Activated T-cell treated with anti-CD3 and anti-CD28 coated beads, Interleukin-2, amount 50 U/mL, for 4 hours (primary cell): ENCODE measurements around the gene ELAC2. TPM values are rescaled to one million over a fixed set of nuclear protein-coding genes. Genes with fewer than 3 reads are reported as not detected.
A peak's percentile ranks its signal among the peaks of the same experiment; 100 is the strongest.
"Not testable (repeated sequence)": the region's sequence is repeated elsewhere in the genome, so short reads cannot be mapped to it uniquely, and the experiment has no call there.

Experiments
- ATAC-seq, 2 donors: fragments of 200-7000 bp; cut with Tn5 transposase; one replicate each; pipeline ENCODE4 v1.10.0; 2021
- DNase-seq: peaks from one replicate; pipeline ENCODE4 v3.0.0-alpha.2; 2020
- H3K27me3 Mint-ChIP-seq: one replicate; pipeline ENCODE4 v1.8.0; 2021; ENCODE audit warnings: low read depth, mixed read lengths
- H3K36me3 Mint-ChIP-seq: one replicate; pipeline ENCODE4 v1.8.0; 2022; ENCODE audit warnings: mixed read lengths; ENCODE audit not compliant: insufficient read depth
- H3K4me1 Mint-ChIP-seq: one replicate; pipeline ENCODE4 v1.8.0; 2021; ENCODE audit warnings: low read depth, mixed read lengths
- H3K4me3 Mint-ChIP-seq: one replicate; pipeline ENCODE4 v1.8.0; 2021; ENCODE audit warnings: mild to moderate bottlenecking, moderate library complexity, mixed read lengths
- H3K9me3 Mint-ChIP-seq: one replicate; pipeline ENCODE4 v1.8.0; 2021; ENCODE audit warnings: mixed read lengths
- total RNA-seq, 3 donors: library from RNA; stranded (reverse); gene quantifications; one replicate each; pipeline ENCODE4 v1.2.1, GENCODE V29; 2021

Gene ELAC2
- total RNA-seq, 3 donors from 2014 or later, result 116 to 125 (median 118) TPM

DNA sequence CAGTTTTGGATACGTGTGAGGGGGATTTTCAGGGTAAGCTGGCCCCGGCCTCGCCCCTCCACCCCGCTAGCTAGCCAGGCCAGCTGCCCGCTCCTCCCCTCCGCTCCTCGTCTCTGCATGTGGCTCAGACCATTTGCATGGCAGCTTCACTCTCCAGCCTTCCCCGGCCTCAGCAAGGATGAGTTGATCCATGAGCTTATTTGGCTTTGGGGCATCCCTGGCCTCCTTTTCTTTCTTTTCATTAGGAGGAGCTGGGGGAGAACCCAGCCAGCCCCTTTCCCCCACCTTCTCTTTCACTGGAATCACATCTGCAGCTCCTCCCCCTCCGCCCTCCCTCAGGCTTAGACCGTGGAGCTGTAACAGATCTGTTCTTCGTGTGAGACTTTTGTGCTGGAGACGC lies 30.7 kb downstream of the ELAC2 start:
- no peak for DNase-seq
- no peak for ATAC-seq
- no peak overlapping the region for H3K4me3 Mint-ChIP-seq

DNA sequence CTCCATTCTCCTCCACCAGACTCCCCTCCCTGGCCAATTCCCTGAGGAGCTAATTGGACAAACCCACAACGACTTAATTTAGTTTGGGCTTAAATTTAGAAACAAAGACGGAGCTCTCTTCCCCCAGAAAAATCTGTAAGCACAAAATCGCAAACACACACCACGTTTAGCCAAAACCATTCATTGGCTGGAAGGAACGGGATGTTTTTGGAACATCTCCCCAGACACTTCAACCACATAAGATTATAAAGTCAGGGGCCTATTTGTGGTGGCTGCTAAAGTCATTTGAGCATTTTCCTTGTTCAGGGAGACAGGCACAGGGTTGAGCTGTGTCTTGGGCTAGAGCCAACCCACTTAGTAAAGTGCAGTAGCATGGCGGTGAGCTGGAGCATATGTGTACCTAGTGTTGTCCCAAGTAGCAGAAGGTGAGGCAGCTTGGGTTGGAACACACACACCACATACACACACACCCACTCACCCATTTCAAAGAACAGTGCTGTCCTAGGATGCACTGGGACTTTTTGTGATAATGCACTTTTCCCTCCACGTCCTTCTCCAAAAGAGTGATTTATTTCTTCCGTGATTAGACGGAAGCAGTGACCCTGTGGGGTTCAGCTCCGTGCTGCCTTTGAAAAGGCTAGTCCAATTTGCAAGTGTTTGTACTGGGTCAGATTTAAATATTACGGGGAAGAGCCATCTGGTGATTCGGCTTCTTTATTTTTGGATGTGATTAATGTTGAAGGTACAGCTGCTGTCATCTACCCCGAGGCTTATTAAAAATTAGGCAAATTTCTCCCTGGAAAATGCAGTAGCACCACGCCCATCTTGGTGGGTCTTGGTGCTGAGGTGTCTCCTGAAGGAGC lies 32.2 kb downstream of the ELAC2 start:
- DNase-seq, result no peak
- Mint-ChIP-seq H3K9me3 (no peaks in the 10 kb centered on the region), H3K27me3 (no peaks in the 10 kb centered on the region), H3K4me3 (no peak overlapping the region), H3K4me1 (peaks cover 6% of the 10 kb centered on the region), H3K36me3 (peaks cover 9% of the 10 kb centered on the region)
- no peak for ATAC-seq

More for the DNA sequence above, 30.7 kb downstream of the ELAC2 start:
- H3K4me1 Mint-ChIP-seq, result peaks cover 5% of the 10 kb centered on the region
- no peaks in the 10 kb centered on the region for H3K9me3 Mint-ChIP-seq
- peaks cover 21% of the 10 kb centered on the region for H3K36me3 Mint-ChIP-seq
- no peaks in the 10 kb centered on the region for H3K27me3 Mint-ChIP-seq

DNA sequence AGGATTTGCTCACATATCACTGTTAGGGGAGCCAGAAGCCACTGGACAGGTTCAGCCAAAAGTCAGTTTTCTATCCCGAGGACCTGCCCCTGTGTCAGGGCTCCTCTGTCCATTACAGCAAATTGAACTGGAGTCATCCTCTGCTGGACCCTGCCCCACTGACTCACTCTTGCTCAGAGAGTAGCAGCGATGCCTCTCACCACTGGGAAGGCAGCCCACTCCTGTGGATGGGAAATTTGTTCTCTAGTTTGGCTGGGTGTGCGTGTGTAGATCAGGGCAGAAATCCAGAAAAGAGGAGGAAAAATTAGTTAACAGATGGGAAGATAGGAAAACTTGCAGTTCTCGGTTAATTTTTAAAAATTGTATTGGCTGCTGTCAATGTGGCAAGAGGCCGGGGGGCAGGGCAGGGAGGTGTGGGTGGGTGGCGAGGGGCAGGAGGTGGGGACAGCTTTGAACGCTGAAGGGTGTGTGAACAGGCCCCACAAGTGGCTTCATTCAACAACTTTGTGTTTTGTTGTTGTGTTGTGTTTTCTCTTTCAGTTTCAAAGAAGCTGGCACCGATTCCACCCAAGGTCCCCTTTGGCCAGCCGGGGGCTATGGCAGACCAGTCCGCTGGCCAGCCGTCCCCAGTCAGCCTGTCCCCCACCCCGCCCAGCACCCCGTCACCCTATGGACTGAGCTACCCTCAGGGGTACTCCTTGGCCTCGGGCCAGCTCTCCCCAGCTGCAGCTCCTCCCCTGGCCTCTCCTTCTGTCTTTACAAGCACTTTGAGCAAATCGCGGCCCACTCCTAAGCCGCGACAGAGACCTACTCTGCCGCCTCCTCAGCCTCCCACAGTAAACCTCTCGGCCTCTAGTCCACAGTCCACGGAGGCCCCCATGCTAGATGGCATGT lies 33.6 kb downstream of the ELAC2 start:
- Mint-ChIP-seq H3K4me1 (peaks cover 6% of the 10 kb centered on the region), H3K27me3 (no peaks in the 10 kb centered on the region), H3K4me3 (no peak overlapping the region), H3K9me3 (no peaks in the 10 kb centered on the region), H3K36me3 (no peaks in the 10 kb centered on the region)
- no peak for ATAC-seq
- DNase-seq, result no peak

- H3K27me3 Mint-ChIP-seq, result peaks cover 8% of the 10 kb centered on the region
- ATAC-seq (no peak), DNase-seq (no peak)
- no peaks in the 10 kb centered on the region for H3K36me3 Mint-ChIP-seq
- H3K4me3 Mint-ChIP-seq, result no peak overlapping the region
- no peaks in the 10 kb centered on the region for H3K9me3 Mint-ChIP-seq
- peaks cover 6% of the 10 kb centered on the region for H3K4me1 Mint-ChIP-seq
These were observed 35.6 kb downstream of the ELAC2 start for GRCh38 chr17:12982224-12982623.

- Mint-ChIP-seq H3K4me3 (no peak overlapping the region), H3K27me3 (peaks cover 25% of the 10 kb centered on the region), H3K9me3 (no peaks in the 10 kb centered on the region), H3K4me1 (peaks cover 6% of the 10 kb centered on the region), H3K36me3 (no peaks in the 10 kb centered on the region)
- DNase-seq, result no peak
- ATAC-seq, result no peak
These were observed 37.9 kb downstream of the ELAC2 start for GRCh38 chr17:12979826-12980500.

DNA sequence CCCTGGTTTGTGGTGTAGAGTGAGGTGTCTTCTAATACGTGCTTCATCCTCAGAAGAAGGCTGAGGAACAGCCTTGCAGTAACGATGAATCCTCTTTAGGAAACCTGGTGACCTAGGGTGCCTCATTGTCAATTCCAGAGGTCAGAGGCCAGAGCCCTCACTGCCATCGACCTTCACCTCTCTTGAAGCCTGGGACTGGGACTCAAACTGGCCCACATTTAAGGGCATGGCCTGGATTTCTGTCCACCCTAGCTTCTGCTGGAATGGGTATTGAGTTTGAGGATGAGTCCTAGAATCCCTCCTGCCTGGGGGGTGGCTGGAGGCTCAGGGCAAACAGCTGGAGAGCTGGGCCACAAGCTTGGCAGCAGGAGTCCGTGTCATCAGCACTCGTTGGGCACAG lies 38.6 kb downstream of the ELAC2 start:
- Mint-ChIP-seq H3K4me1 (peaks cover 9% of the 10 kb centered on the region), H3K27me3 (peaks cover 29% of the 10 kb centered on the region), H3K36me3 (no peaks in the 10 kb centered on the region), H3K9me3 (no peaks in the 10 kb centered on the region), H3K4me3 (no peak overlapping the region)
- no peak for ATAC-seq
- no peak for DNase-seq

DNA sequence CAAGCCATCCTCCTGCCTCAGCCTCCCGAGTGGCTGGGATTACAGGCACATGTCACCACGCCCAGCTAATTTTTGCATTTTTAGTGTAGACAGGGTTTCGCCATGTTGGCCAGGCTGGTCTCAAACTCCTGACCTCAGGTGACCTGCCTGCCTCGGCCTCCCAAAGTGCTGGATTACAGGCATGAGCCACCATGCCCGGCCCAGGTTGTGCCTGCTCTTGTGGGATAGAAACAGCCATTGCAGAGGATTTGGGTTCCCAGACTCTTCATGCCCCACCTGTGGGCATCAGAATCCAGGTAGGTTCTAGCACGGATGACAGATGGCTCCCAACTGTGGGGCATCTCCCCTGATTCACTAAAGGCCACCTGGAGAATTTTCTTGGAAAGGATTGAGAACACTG lies 39.0 kb downstream of the ELAC2 start:
- H3K4me1 Mint-ChIP-seq, DNase-seq: not testable (repeated sequence)

DNA sequence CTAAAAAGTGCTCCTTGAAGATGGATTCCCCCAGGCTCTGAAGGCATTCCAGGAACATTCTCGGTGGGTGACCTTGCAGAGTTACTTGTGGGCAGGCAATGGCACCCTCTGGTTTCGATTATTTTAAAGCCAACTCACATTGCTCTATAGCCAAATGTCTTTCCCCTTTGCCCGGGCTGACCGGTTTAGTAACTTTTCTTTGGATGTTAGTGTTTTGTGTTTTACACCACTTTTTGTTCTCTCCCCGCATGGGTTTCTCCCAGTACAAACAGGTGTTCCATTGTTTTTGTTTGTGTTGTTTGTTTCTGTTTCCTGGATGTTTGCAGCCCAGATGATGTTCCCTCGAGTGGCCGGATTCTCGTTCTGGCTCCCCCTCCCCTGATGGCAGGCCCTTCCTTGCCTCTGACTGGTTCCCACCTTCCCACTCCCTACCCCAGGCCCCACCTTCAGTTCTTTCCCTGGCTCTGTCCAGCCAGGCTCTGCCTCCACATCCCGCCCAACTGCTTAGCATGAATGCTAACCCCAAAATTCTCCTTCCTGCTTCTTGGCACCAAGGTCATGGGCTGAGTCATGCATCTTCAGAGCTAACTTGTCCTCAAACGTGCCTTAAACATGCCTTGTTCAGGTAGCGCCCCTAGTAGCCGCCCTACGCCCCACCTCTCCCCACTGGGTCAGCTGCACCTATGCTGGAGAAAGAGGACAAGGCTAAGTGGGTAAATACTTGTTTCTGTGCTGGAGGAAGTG lies 40.6 kb downstream of the ELAC2 start:
- Mint-ChIP-seq H3K27me3 (peaks cover 39% of the 10 kb centered on the region), H3K4me3 (no peak overlapping the region), H3K9me3 (no peaks in the 10 kb centered on the region), H3K4me1 (peaks cover 5% of the 10 kb centered on the region), H3K36me3 (no peaks in the 10 kb centered on the region)
- DNase-seq (no peak), ATAC-seq (no peak)

More for the DNA sequence above, 39.0 kb downstream of the ELAC2 start:
- not testable (repeated sequence) for ATAC-seq, H3K9me3 Mint-ChIP-seq, H3K36me3 Mint-ChIP-seq, H3K4me3 Mint-ChIP-seq
- H3K27me3 Mint-ChIP-seq, result peaks cover 31% of the 10 kb centered on the region

DNA sequence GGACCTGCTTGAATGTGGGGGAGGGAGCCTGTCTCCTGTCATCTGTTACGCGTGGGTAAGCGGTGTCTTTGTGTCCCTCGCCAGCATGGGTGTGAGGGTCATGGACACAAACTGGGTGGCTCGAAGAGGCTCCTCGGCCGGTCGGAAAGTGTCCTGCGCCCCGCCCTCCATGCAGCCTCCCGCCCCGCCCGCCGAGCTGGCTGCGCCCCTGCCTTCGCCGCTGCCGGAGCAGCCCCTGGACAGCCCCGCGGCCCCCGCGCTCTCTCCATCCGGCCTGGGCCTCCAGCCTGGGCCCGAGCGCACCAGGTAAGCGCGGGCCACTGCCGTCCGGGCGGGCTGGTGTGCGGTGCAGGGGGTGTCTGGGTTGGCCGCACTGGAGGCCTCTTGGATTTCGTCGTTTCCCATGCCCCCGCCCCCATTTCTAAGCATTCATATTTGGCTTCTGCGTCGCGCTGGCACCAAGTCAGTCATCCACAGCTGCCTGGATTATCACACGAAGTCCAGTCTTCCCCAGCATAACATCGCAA lies 43.8 kb downstream of the ELAC2 start:
- no peaks in the 10 kb centered on the region for H3K9me3 Mint-ChIP-seq
- no peak overlapping the region for H3K4me3 Mint-ChIP-seq
- H3K27me3 Mint-ChIP-seq, result peaks cover 47% of the 10 kb centered on the region
- H3K36me3 Mint-ChIP-seq, result no peaks in the 10 kb centered on the region
- DNase-seq (no peak), ATAC-seq (peak; percentile 18 to 46)
- peaks cover 3% of the 10 kb centered on the region for H3K4me1 Mint-ChIP-seq

- no peak overlapping the region for H3K4me3 Mint-ChIP-seq
- no peaks in the 10 kb centered on the region for H3K36me3 Mint-ChIP-seq
- DNase-seq (no peak), ATAC-seq (peak; percentile 25 to 34)
- H3K9me3 Mint-ChIP-seq, result no peaks in the 10 kb centered on the region
- peaks cover 47% of the 10 kb centered on the region for H3K27me3 Mint-ChIP-seq
- H3K4me1 Mint-ChIP-seq, result peaks cover 3% of the 10 kb centered on the region
These were observed 44.3 kb downstream of the ELAC2 start for GRCh38 chr17:12973496-12974004.

GRCh38 chr17:12967962-12968361 lies 49.9 kb downstream of the ELAC2 start:
- ATAC-seq, result no peak
- no peak for DNase-seq
- Mint-ChIP-seq H3K9me3 (no peaks in the 10 kb centered on the region), H3K27me3 (peaks cover 9% of the 10 kb centered on the region), H3K4me3 (no peak overlapping the region), H3K36me3 (no peaks in the 10 kb centered on the region), H3K4me1 (no peaks in the 10 kb centered on the region)

GRCh38 chr17:12966413-12966812 lies 51.4 kb downstream of the ELAC2 start:
- DNase-seq (no peak), ATAC-seq (no peak)
- Mint-ChIP-seq H3K27me3 (peaks cover under 1% of the 10 kb centered on the region), H3K4me1 (no peaks in the 10 kb centered on the region), H3K36me3 (no peaks in the 10 kb centered on the region), H3K9me3 (no peaks in the 10 kb centered on the region), H3K4me3 (no peak overlapping the region)

DNA sequence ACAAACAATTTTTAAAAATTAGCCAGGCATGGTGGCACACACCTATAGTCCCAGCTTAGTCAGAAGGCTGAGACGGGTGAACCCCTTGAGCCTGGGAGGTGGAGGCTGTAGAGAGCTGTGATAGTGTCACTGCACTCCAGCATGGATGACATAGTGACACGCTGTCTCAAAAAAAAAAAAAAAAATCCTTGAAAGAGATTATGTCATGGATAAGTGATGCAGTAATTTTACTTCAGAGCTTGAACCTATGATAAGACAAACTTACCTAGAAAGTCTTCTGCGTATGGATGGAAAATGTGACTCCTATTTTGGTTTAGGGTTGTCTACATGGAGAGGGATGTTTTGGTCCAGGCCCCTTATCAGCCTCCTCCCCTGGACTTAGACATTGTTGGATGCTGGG lies 51.8 kb downstream of the ELAC2 start:
- Mint-ChIP-seq H3K27me3 (no peaks in the 10 kb centered on the region), H3K4me1 (no peaks in the 10 kb centered on the region), H3K36me3 (no peaks in the 10 kb centered on the region), H3K4me3 (no peak overlapping the region), H3K9me3 (no peaks in the 10 kb centered on the region)
- ATAC-seq, result no peak
- no peak for DNase-seq
